ENCODE results near the gene CHPT1. TPM values are rescaled to one million over a fixed set of nuclear protein-coding genes. Genes with fewer than 3 reads are reported as not detected.

Gene CHPT1
- total and polyA plus RNA-seq, 2 experiments from 2014 or later, result 22.2 to 23.0 TPM

- Histone ChIP-seq H3K4me1 (ENCODE audit: insufficient read depth) (peaks cover 8% of the 10 kb centered on the region), H2AFZ (no peak overlapping the region), H3K27ac (ENCODE audit: low read depth) (no peak overlapping the region), H3K27me3 (ENCODE audit: insufficient read depth) (no peaks in the 10 kb centered on the region), H4K20me1 (replicated peaks; ENCODE audit: insufficient read depth) (no peaks in the 10 kb centered on the region; the same call in 1 of the 2 replicates), H3F3A (replicated peaks; ENCODE audit: low read depth) (no peaks in the 10 kb centered on the region), H3K36me3 (ENCODE audit: insufficient read depth) (peaks cover 6% of the 10 kb centered on the region; the same call in 1 of the 2 replicates), H3K4me3 (no peak overlapping the region), H3K79me2 (replicated peaks; ENCODE audit: insufficient read depth) (no peaks in the 10 kb centered on the region), H3K4me2 (no peak overlapping the region), H3K9me2 (ENCODE audit: insufficient read depth) (no peaks in the 10 kb centered on the region)
- H3K27me3 Mint-ChIP-seq (ENCODE audit: insufficient read depth, low read depth, poor library complexity), result peaks cover 4% of the 10 kb centered on the region
- no peak for TF ChIP-seq EZH2 (IDR thresholded peaks at IDR 0.05; ENCODE audit: low read depth, unreplicated experiment)
- no peak for TF ChIP-seq CREB1 (CRISPR knock-in tag; IDR thresholded peaks at IDR 0.05; ENCODE audit: low read depth)
- no peak for TF ChIP-seq ETS1 (IDR thresholded peaks at IDR 0.05)
- TF ChIP-seq JUNB (IDR thresholded peaks at IDR 0.05; ENCODE audit: unreplicated experiment), result no peak
- no peak for TF ChIP-seq ZNF331 (CRISPR knock-in tag; IDR thresholded peaks at IDR 0.05; ENCODE audit: low read depth)
- TF ChIP-seq STAT1 (IDR thresholded peaks at IDR 0.05; ENCODE audit: unreplicated experiment), result no peak
- TF ChIP-seq ZNF462 (CRISPR knock-in tag; IDR thresholded peaks at IDR 0.05), result no peak
- no peak for TF ChIP-seq EZH2phosphoT487 (IDR thresholded peaks at IDR 0.05; ENCODE audit: unreplicated experiment)
- TF ChIP-seq POLR2AphosphoS5 (IDR thresholded peaks at IDR 0.05; ENCODE audit: low read depth), result no peak
- no peak for TF ChIP-seq REST (IDR thresholded peaks at IDR 0.05; ENCODE audit: unreplicated experiment)
- no peak for TF ChIP-seq CTCF (conservative IDR thresholded peaks at IDR 0.05; ENCODE audit: low read depth in 2 of 2)
- TF ChIP-seq NANOG (IDR thresholded peaks at IDR 0.05; ENCODE audit: borderline replicate concordance), result no peak
- no peak for TF ChIP-seq ZNF114 (CRISPR knock-in tag; IDR thresholded peaks at IDR 0.05)
- peaks cover 15% of the 10 kb centered on the region; the same call in 2 of the 3 replicates for H3K4me1 Mint-ChIP-seq
- no peak overlapping the region for H3K27ac Mint-ChIP-seq
- H3K4me3 Mint-ChIP-seq, result no peak overlapping the region
- peaks cover 5% of the 10 kb centered on the region; the same call in 1 of the 3 replicates for H3K36me3 Mint-ChIP-seq (ENCODE audit: low read depth)
- no peak for DNase-seq (ENCODE audit: low spot score)
- no peaks in the 10 kb centered on the region for H3K9me3 Mint-ChIP-seq
- ATAC-seq, result no peak
Observed at GRCh38 chr12:101746661-101747060, 49.2 kb downstream of the CHPT1 start.
